GM19193 (cell line): ENCODE results near the gene MRPS22.
A peak's percentile ranks its signal among the peaks of the same experiment; 100 is the strongest.

ENCODE experiments used
- POLR2A ChIP-seq: IDR thresholded peaks from 4 replicates; pipeline ENCODE4 v1.6.1; 2011; ENCODE audit not compliant: insufficient read depth, insufficient read length; ENCODE audit errors: extremely low read depth

Gene MRPS22

DNA sequence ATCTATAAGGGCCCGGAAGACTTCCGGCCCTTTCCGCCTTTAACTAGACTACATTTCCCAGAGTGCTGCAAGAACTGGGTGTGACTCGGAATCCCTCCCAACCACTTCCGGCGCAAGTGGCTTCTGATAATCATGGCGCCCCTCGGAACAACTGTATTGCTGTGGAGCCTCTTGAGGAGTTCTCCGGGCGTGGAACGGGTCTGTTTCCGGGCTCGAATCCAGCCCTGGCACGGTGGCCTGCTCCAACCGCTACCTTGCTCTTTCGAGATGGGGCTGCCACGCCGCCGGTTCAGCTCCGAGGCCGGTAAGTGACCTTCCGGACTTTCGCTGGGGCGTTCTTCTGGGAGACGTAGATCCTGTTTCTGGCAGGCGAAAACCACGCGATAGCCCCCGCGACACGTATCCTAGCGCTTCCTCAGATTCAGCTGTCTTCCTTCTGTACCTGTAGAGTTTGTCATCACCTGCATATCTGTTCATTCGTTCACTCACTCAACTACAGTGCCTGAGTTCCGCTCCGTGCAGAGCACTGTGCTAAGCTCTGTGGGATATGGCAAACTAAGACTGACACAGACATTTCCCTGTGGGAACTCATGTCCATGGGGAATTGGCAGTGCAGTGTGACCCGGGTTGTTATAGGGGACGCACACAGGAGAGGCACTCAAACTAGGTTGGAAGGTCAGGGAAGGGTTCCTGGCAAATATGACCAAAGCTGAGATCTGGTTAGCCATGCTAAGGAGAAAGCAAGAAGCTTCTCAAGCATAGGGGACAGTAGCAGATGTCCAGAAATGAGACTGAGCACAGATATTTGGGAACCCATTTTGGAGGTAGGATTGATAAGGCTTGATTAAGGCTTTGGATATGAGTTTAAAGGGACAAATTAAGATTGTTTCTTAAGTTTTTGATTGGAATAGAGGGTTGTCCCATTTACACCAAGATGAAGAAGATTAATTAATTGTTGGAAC, at the start of gene MRPS22:
Gene MRPS22, plus strand, starts transcription at position 126 of the 962 bp plus-strand sequence. Its CDS starts 7 bp downstream, at position 133.
- peak; percentile 79 for TF ChIP-seq POLR2A

DNA sequence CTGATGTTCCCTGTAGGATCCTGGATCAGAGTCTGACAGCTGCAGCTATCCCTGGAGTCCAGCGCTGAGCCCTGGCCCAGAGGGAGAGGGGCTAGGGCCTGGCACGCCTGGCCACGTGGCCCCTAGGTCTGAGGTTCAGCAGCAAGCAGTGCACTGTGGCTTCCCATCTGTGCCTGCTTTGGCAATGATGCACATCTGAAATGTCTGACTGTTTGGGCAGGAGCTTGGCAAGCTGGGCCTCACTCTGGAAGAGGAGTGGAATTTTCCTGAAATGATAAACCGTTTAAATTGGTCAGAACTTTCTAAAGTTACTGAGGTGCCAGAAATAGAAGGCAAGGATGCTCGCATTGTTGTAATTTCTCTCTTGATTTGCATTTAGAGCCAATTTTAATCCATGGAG, 48.8 kb upstream of the MRPS22 start:
- no peak for TF ChIP-seq POLR2A

GRCh38 chr3:139296141-139296718, 47.6 kb upstream of the MRPS22 start:
- no peak for TF ChIP-seq POLR2A

GRCh38 chr3:139297588-139298311, 46.1 kb upstream of the MRPS22 start:
- no peak for TF ChIP-seq POLR2A

GRCh38 chr3:139299261-139300132, 44.3 kb upstream of the MRPS22 start:
- TF ChIP-seq POLR2A = no peak

GRCh38 chr3:139300416-139300815, 43.4 kb upstream of the MRPS22 start:
- no peak for TF ChIP-seq POLR2A

DNA sequence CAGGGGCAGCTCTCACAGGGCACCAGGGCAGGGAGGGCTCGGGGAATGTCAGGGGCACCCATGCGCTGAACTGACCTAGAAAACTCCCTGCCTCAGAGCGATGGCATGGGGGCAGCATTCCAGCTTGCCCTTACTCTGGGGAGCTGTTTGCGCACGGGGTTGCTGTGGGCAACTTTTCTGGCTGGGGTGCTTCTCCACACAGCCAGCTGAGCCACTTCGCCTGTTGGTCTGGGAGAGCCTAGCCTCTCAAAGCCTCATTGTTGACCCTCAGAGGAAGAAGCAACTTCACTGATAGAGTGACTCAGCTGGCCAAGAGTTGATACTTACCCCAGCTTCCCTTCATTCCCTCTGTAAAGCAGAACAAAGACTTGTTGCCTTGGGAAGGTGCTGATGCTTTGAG, 42.6 kb upstream of the MRPS22 start:
- no peak for TF ChIP-seq POLR2A

GRCh38 chr3:139301654-139302053, 42.2 kb upstream of the MRPS22 start:
- no peak for TF ChIP-seq POLR2A

GRCh38 chr3:139302084-139302800, 41.6 kb upstream of the MRPS22 start:
- no peak for TF ChIP-seq POLR2A

DNA sequence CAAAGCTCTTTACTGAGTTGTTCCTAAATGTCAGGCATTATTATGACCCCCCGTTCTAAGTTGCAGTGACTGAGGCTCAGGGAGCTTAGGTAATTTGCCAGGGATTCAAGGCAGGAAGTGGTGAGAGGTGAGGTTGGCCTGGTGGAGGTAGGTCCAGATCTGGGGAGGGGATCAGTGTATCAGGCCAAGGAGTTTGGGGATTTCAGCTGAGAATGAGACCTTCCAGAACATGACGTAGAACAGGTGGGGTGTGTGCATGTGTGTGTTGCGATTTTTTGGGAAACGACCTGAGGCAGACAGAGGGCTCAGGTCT, 41.1 kb upstream of the MRPS22 start:
- no peak for TF ChIP-seq POLR2A

GRCh38 chr3:139303216-139303615, 40.6 kb upstream of the MRPS22 start:
- TF ChIP-seq POLR2A = no peak

DNA sequence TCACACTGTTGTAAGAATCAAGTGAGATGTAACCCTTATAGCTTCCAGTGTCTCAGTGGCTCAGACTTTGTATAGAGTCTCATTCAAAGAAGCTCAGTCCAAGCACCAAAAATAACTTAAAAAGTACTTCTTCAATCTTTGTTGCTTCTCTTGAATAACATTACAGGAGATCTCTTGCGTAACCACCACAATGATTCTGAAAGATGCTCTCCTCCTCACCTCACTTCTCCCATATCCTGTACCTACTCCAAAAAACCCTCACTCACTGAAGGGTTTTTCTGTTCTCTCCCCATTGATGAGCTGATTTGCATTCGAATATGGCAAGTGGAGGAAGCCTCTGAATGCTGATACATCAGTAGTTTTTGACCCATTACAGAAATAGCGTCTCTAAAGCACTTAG, 39.4 kb upstream of the MRPS22 start:
- no peak for TF ChIP-seq POLR2A

GRCh38 chr3:139306078-139306477, 37.7 kb upstream of the MRPS22 start:
- TF ChIP-seq POLR2A = no peak

DNA sequence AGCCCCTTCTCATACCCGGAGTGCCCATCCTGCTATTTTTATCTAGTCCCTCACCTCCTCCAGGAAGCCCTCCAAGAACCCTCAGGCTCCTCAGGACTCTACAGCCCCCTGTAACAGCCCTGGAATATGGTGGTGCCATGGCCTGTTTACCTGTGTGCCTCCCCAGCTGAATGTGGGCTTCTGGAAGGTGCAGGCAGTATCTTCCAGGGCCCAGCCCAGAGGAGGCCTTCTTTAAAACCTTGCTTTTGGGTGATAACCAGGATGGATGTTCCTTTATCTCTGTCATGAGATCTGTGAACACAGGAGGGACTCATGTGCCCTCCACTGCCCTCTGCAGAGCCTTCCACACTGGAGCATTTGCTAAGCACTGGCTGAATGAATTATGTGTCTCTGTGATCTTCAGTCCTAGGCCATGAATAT, 36.7 kb upstream of the MRPS22 start:
- no peak for TF ChIP-seq POLR2A
